GM18867 (cell line): ENCODE measurements around the gene MPO.
A peak's percentile ranks its signal among the peaks of the same experiment; 100 is the strongest.

Experiments
- ATAC-seq: cut with Tn5 transposase; IDR thresholded peaks from one replicate; pipeline ENCODE4 v1.9.1; 2021; ENCODE audit warnings: mild to moderate bottlenecking, moderate library complexity; ENCODE audit not compliant: unreplicated experiment

Gene MPO, protein sequence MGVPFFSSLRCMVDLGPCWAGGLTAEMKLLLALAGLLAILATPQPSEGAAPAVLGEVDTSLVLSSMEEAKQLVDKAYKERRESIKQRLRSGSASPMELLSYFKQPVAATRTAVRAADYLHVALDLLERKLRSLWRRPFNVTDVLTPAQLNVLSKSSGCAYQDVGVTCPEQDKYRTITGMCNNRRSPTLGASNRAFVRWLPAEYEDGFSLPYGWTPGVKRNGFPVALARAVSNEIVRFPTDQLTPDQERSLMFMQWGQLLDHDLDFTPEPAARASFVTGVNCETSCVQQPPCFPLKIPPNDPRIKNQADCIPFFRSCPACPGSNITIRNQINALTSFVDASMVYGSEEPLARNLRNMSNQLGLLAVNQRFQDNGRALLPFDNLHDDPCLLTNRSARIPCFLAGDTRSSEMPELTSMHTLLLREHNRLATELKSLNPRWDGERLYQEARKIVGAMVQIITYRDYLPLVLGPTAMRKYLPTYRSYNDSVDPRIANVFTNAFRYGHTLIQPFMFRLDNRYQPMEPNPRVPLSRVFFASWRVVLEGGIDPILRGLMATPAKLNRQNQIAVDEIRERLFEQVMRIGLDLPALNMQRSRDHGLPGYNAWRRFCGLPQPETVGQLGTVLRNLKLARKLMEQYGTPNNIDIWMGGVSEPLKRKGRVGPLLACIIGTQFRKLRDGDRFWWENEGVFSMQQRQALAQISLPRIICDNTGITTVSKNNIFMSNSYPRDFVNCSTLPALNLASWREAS

DNA sequence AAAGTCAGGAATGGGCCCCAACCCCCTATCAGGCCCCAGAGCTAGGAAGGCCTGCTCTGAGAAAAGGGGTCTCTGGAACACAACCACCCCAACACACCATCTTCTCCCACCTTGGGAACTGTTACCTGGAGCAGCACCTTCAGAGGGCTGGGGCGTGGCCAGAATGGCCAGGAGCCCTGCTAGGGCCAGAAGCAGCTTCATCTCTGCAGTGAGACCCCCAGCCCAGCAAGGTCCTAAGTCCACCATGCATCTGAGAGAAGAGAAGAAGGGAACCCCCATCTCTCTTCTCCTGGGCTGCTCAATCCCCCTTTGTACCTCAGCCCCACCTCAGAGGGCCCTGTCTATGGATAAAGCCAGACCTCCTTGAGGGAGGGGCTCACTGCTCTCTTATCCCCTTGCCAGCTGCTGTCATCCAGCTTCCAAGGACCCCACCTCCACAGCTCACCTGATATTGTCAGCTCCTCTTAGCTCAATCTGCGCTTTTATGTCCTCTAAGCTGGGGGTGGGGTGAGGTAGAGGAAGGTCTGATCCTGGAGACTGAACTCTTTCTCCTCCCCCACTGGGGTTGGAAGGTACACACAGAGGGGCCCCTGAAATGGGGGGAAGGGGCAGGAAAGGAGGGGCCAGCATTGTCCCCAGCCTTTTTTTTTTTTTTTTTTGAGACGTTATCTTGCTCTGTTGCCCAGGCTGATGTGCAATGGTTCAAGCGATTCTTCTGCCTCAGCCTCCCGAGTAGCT is at the start of gene MPO:
TSS of gene MPO (minus strand) at position 456 of the 738 bp plus-strand sequence. CDS start at position 279, 177 bp downstream.
- no peak for ATAC-seq

DNA sequence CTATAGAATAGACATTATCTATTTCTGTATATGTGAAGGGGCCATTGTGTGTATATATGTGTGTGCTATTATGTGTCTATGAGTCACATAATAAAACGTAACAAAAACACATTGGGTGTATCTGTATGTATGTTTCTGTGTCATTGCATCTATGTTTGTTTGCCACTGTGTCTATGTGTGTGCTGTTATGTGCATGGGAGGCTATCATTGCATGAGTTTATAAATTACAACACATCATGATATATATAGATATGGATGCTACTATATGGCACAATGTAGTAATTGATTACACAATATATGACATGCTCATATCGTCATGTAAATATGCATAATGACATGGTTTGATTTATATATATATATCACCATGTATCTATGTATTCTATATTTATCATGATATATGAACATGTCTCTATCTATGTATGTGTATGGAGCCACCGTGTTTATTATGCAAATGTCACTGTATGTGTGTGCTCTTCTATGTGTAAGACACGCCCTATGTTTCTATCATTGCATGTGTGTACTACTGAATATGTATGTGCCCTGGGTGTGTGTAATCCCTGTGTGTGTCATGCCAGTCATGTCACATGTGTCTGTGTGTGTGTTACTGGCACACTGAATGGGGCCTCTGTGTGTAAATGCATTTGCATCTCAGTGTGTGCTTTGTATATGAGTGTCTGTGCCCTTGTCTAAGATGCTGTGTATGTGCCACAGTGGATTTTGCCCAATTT is 49.2 kb upstream of the MPO start:
- ATAC-seq: peak; percentile 15

DNA sequence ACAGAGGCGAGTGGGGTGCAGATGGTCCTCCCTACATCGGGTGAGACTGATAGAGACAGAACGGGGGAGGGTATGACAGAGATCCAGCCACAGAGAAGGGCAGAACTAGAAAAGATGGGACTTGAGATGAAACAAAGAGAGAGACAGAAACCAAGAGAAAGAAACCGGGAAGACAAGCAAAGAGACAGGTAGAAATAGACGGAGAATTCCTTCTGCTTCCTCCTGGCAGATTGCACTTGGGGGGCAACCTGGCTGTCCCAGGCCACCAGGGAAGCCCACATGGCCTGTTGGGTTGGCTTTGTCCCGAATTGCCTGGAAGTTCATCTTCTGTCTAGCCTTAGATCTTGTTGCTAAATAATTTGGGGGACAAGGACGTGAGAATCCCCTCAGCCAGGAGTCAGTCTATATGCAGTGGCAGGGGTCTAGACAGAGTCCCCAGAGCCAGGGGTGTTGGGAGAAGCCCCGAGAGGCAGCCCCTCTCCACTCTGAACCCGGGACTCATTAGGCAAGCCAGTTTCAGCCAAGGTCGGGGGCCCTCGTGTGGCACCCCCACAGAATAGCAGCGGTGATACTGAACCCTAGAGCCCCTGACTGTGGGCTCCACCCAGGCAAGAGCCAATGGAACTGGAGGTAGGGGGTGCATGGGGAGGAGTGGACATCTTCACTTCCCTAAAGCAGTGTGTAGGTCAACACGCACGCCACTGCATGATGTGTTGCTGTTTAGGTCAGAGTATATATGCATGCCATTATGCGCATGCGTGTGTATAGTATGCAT is 48.5 kb upstream of the MPO start:
- ATAC-seq: peak; percentile 39

DNA sequence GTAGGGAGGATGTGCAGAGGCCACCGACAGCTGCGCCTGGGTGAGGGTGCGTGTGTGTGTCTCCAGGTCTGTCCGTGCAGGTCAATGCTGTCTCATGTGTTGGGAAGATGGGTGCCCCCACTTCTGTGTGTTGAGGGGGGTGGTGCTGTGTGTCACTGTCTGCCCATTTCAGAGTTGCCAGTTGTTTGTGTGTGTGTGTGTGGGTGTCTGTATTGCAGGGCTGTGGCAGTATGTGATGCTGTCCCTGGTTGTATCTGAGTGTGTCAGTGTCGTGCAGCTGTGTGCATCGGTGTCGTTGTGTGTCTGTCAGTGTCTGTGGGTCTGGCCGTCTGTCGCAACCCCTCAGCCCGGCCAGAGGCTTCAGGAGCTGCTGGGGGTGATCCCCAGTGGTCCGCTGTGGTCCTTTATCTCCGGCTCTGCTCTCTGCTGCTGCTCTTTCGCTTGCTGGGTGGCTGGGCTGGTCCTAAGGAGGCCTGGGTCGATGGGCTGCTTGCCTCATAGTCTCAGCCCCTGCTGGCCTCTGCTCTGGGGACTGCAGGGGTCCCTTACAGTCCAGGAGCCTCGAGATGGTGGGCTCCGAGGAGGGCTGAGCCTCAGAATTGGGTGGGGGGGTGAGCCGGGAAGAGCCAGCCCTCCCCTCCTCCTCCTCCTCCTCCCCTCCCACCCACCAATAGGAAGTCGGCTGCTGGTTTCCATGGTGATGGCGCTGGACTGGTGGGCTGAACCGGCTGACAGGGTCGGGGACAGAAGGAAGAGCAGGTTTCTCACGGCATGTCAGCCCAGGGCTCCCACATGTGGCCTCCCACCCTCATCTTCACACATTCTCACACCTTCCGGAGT is 47.7 kb upstream of the MPO start, which contains the start of gene TSPOAP1:
TSS of gene TSPOAP1 (minus strand) at position 601 of the 840 bp plus-strand sequence. CDS start 875 bp downstream, outside the sequence.
- peak; percentile 18 for ATAC-seq

DNA sequence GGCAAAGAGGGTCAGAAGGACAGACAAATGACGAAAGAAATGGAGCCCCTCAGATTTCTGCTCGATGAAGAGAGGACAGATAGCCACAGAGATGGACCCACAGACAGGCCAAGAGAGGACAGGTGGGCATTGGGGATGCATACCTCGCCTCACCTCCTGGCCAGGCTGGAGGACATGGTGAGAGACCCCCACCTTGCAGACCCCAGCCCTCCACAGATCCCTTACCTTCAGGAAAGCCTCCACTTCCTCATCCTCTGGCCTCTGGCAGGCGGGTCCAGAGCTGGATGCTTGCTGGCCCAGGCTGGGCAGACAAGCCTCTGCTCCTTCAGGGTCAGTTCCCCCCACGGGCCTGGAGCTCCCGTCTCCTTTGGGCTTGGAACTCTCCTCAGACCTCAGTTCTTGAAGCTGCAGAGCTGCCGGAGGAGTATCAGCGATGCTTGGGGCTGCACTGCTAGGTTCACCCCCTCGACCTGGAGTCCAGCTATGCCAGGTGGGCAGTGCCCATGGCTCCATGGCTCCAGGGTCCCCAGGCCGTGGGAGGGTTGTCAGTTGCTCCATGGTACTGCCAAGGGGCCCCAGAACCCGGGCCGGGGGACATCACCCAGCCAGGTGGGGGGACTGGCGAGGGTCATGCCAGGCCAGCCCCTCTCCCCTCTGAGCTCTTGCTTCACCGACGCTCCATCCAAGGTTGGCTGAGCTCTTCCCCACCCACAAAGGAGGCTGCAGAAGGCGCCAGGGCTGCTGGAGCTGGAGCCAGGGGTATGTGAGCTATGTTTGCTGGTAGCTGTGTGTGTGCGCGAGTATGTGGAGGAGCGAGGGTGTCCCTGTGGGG is 46.8 kb upstream of the MPO start:
- no peak for ATAC-seq

DNA sequence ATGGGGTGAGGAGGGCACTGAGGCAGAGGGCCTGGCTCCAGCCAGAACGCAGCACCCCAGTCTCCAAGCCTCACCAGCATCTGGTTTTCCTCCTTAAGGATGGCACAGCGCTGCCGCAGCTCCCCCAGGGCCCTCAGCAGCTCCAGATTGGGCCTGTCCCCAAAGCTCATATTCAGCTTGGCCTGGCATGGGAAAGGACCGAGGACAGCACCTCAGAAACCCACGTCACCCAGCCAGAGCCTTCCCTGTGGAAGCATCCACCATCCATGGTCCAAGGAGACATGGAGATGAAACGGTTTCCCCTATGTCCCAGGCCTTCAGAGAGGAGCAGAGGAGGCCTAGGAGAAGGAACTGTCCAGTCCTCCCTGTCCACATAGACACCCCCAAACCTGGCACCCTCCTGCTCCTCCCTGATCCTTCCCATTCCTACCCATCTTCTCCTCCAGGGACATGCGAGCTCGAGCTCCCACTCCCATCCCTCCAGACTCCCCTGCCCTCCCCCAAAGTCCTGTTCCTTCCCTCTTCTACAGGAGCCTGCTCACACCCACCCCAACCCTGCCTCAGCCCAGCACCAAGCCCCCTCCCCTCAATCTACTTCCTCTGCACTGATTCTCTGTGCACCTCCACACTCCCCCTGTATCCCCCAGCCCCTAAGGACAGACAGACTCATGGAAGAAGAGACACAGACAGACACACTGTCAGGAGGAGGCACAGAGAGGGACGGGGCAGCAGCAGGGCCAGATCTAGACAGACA is 46.1 kb upstream of the MPO start:
- ATAC-seq: no peak

DNA sequence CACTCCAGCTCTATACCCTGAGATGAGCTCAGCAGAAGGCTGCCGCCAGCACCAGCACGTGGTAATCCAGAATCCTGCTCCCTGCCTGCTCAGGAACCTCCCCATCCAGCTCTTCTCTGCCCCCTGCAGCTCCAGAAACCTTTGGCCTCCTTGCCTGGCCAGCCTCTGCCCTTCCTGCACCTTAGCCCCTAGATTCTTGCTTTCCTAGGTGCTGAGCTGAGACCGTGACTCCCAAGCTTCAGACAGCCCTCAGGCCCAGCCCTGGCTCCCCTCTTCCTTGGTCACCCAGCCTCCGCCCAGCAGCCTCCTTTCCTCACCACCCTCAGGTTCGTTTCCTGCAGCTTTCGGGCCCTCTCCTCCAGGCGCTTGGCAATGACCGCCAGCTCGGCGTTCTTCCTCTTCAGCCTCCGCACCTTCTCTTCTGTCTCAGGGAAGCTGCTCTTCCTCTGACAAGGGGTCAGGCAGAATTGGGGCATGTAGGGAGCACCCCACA is 45.3 kb upstream of the MPO start:
- ATAC-seq: no peak

DNA sequence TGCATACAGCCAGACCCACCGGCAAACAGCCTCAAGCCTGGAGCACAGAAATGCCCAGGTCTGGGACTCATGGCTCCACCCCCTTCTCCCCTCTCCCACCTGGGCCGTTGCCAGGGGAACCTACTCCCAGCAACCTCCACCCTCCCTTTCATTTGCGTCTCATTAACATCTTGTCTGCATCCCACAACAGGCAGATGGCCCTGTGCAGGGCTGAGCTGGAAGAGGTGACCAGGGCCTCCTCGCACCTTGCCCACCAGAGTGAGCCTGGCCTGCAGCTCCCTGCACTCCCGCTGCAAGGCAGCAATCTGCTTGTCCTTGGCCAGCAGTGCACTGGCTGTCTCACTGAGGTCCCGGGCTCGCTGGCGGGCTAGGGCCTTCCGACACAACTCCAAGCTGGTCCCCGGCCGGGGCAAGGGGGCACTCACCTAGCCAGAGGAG is 44.6 kb upstream of the MPO start:
- ATAC-seq: no peak

DNA sequence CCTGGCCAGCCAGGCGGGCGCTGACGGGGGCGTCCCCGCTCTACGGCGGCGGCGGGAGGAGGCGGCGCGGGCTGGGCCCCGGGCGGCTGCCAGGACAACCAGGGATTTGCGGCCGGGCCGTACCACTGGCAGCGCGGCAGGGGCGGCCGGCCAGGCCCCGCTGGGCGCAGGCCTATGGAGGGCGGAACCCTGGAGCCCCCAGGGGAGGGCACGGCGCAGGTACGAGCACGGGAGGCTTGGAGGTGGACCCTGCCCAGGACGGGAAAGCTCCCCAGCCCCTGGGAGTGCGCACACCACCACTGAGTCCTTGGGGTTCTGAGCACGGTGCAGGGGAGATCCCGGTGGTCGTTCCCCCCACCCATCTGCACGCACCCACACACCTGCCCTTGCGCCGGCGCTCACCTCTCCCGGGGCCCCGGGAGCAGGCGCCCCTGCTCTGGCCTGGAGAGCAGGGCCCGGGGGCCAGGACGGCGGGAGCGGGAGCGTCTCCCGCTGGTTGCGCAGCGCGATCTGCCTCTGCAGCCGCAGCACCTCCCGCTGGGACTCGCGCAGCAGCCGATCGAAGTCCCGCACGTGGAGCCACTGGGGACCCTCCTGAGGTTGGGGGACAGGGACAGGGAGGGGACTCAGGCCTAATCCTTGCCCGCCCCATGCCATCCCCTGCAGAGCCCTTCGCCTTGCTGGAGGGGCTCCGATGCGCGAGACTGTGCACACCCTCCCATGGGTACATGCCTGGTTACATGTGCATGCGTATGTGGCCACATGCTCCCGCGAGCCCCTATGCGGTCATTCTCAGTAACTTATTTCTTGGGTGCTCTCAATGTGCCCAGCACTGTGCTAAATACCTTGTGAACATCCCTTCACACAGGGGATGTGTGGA is 43.9 kb upstream of the MPO start:
- ATAC-seq: no peak

DNA sequence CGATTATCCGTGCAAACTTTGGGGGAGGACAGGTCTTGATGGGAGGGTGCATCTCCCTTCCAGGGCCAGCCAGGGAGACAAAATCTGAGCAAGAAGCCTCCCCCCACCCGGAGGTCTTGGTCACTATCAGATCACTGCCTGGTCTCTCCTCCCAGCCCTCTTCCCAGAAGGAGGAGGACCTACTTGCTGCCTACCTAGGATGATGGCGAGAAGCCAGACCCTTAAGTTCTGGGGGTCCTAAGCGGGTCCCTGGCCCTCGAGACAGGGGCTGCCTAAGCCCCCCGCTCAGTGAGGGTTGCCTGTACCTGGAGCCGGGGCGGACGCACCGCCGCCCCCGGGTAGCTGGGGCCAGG is 43.3 kb upstream of the MPO start:
- no peak for ATAC-seq

DNA sequence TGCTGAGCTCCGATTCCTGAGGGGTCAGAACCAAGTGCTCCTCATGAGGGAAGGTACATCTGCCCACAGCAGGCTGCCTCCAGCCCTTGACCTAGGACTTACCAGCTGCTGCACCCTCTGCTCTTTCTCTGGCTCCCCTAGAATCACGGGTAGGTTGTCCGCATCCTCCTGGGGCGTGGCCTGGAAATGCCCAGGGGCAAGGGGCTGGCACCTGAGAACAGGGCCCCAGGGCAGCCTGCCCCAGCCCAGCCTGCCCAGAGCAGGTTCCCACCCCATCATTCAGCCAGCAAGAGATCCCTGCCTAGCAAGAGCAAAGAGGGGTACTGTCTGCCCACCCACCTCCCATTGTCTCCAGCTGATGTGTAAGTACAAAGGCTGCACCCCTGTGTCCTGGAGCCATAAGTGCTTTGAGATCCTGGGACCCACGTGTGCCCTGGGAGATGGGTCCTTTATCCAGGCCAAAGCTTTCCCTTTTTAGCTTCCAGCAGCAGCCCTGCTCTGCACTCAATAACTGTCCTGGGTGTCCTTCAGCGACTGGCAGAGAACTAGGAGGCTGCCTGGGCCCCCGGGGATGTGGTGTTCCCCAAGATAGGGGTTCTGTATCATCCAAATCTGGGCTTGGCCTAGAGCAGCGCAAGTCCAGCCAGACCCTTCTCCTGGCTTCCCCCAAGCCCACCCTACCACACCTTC is 42.8 kb upstream of the MPO start:
- no peak for ATAC-seq

DNA sequence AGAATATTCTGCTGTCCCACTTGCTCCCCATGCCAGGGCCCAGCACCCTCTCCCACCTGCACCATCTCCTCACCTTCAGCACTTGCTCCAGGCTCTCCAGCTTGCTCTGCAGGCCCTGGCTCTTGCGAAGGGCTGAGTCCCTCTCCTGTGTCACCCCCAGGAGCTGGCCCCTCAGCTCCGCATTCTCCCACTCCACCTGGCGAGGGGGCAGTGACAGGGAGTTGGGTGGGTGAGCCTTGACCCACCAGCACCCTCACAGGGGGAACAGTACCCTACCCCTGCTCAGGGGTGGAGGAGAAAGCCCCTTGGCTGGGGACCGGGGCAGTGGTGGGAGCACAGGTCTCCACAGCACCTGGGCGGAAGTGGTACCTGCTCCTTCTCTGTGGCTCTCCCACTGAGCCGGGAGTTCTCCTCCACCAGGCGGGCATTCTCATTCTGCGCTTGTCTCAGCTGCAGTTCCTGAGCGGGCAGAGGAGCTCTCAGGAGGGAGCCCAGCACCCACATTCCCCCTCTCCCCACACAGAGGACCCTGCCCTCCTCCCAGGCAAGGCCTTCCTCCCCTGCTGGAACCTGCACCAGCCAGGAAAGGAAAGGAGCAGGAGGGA is 41.9 kb upstream of the MPO start:
- ATAC-seq: no peak

DNA sequence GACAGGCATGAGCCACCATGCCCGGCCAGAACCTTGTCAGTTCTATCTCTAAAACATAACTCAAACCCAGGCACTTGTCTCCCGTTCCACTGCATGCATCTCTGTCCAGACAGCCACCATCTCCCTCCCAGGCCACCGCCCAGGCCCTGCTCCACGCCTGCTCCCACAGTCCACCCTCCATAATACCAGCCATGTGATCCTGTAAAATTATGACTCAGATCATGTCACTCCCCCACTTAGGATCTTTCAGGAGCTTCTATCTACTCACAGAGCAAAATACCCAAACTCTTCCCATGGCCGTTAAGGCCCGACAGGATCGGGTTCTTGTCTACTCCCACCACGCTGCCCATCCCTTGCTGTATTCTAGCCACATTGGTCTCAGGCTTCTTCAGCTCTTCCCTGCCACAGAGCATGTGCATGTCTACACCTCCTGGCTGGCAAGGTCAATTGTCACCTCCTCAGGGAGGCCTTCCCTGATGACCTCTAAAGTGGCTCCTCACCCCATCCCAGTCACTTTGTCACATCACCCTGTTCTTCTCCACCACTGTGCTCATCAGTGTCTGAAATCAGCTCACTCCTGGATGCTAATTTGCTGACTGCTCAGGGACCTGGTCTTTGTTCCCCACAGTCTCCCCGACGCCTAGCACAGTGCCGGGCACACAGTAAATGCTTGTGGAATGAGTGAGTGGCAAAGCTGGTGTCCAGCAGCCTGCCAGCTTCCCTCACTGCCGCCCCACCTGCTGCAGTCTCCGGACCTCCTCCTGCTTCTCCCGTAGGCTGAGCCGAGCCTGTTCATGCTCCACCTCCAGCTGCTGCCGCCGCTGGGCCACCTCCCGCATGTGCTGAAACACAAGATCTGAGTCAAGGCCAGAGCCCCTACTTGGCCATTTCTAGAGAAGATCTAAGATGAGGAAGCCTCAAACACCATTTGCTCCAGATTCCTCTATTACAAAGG is 41.1 kb upstream of the MPO start:
- ATAC-seq: no peak
